Endothelial cell of umbilical vein (primary cell): ENCODE results near the gene CMPK2. TPM values are rescaled to one million over a fixed set of nuclear protein-coding genes. Genes with fewer than 3 reads are reported as not detected.

Experiments used
- BruUV-seq: library from RNA; stranded (reverse); fragments of 400-500 nt; replicated peaks from 2 replicates; lab custom pipeline; 2021; lab: Mats Ljungman, UMichigan
- CTCF ChIA-PET: fragments of 300-600, 350-600 bp; sonication (Branson Sonifier 250); formaldehyde crosslinking; loops from one replicate; lab custom pipeline; 2021; ENCODE audit warnings: antibody characterized with exemption, inconsistent platforms; lab: Charles Lee
- POLR2A ChIA-PET: fragments of 300-600, 350-600 bp; sonication (Branson Sonifier 250); formaldehyde crosslinking; loops from one replicate; lab custom pipeline; 2021; ENCODE audit warnings: antibody characterized with exemption, inconsistent platforms; lab: Charles Lee
- DNase-seq: peaks from one replicate; pipeline ENCODE4 v3.0.0-alpha.2; 2011; ENCODE audit warnings: low read depth, low spot score
- FAIRE-seq: peaks from 2 replicates; lab custom pipeline; 2011; peaks lifted over from hg19 to GRCh38; lab: Jason Lieb, UNC
- H2AFZ ChIP-seq: 2 replicates; pipeline ENCODE4 v1.6.0; 2012; ENCODE audit warnings: low read depth, low read length, control low read depth, inconsistent platforms
- H3K27ac ChIP-seq: 2 replicates; pipeline ENCODE4 v1.5.1; 2011; ENCODE audit warnings: low read depth, mild to moderate bottlenecking, control low read depth, low read length, moderate library complexity; ENCODE audit not compliant: insufficient read depth
- H3K27me3 ChIP-seq, 2 experiments: 2 replicates each; pipeline versions ENCODE4 v1.6.0 to v1.6.1; 2011; ENCODE audit warnings: low read length in 2 of 2, mixed read lengths in 1 of 2; ENCODE audit not compliant: control insufficient read depth in 2 of 2, insufficient read depth in 2 of 2
- H3K36me3 ChIP-seq, 2 experiments: 2 replicates in 1 of 2; 3 replicates in 1 of 2; pipeline ENCODE4 v1.5.1; 2011; ENCODE audit warnings: low read length in 2 of 2, mild to moderate bottlenecking in 1 of 2, moderate library complexity in 1 of 2; ENCODE audit not compliant: control insufficient read depth in 2 of 2, insufficient read depth in 2 of 2; ENCODE audit errors: extremely low read depth in 1 of 2
- H3K4me1 ChIP-seq: 3 replicates; pipeline ENCODE4 v1.5.1; 2011; ENCODE audit warnings: mild to moderate bottlenecking, low read length; ENCODE audit not compliant: control insufficient read depth, insufficient read depth; ENCODE audit errors: extremely low read depth
- H3K4me2 ChIP-seq: 2 replicates; pipeline ENCODE4 v1.6.1; 2011; ENCODE audit warnings: low read length, control low read depth, mixed read lengths; ENCODE audit not compliant: insufficient read depth
- H3K4me3 ChIP-seq, 3 experiments: fragments of 200-600 bp in 1 of 3; sonication (generic), shearing (Covaris generic) in 1 of 3; replicated peaks in 1 of 3; 2 replicates each; pipeline ENCODE4 v1.5.1; 2011 to 2016; ENCODE audit warnings: control low read depth in 3 of 3, low read length in 3 of 3, mild to moderate bottlenecking in 2 of 3, inconsistent platforms in 1 of 3, low read depth in 1 of 3, moderate library complexity in 1 of 3; ENCODE audit not compliant: insufficient read depth in 1 of 3
- H3K79me2 ChIP-seq: 2 replicates; pipeline ENCODE4 v1.6.0; 2012; ENCODE audit warnings: low read length, inconsistent platforms; ENCODE audit not compliant: control insufficient read depth, insufficient read depth
- H3K9ac ChIP-seq: replicated peaks from 2 replicates; pipeline ENCODE3; 2011; ENCODE audit warnings: low read length, control low read depth; ENCODE audit not compliant: insufficient read depth; ENCODE audit errors: extremely low read depth
- H3K9me1 ChIP-seq: replicated peaks from 3 replicates; pipeline ENCODE4 v1.6.0; 2011; ENCODE audit warnings: mild to moderate bottlenecking, low read length; ENCODE audit not compliant: control insufficient read depth, insufficient read depth; ENCODE audit errors: extremely low read depth
- H3K9me3 ChIP-seq: replicated peaks from 2 replicates; pipeline ENCODE4 v1.5.1; 2012; ENCODE audit warnings: low read length, inconsistent platforms; ENCODE audit not compliant: control insufficient read depth, insufficient read depth
- H4K20me1 ChIP-seq: replicated peaks from 2 replicates; pipeline ENCODE3; 2011; ENCODE audit warnings: mild to moderate bottlenecking, low read length; ENCODE audit not compliant: control insufficient read depth, insufficient read depth; ENCODE audit errors: extremely low read depth
- EZH2 ChIP-seq: IDR thresholded peaks from 2 replicates; pipeline ENCODE4 v1.6.1; 2012; ENCODE audit warnings: borderline replicate concordance, low read depth, mild to moderate bottlenecking, moderate library complexity, low read length, inconsistent platforms; ENCODE audit not compliant: severe bottlenecking
- FOS ChIP-seq: IDR thresholded peaks from 2 replicates; pipeline ENCODE4 v1.6.1; 2011; ENCODE audit warnings: mild to moderate bottlenecking, low read length, moderate library complexity, borderline replicate concordance; ENCODE audit not compliant: insufficient read depth
- GATA2 ChIP-seq: IDR thresholded peaks from 2 replicates; pipeline ENCODE4 v1.7.0; 2011; ENCODE audit warnings: low read depth, mild to moderate bottlenecking, moderate library complexity, mixed read lengths, low read length; ENCODE audit not compliant: insufficient read length, insufficient read depth
- JUN ChIP-seq: IDR thresholded peaks from 2 replicates; pipeline ENCODE4 v1.6.1; 2011; ENCODE audit warnings: borderline replicate concordance, low read depth; ENCODE audit not compliant: insufficient read length, insufficient read depth
- MYC ChIP-seq: IDR thresholded peaks from one replicate; pipeline ENCODE4 v1.6.1; 2011; ENCODE audit warnings: mild to moderate bottlenecking, low read depth, low read length
- POLR2A ChIP-seq: IDR thresholded peaks from 2 replicates; pipeline ENCODE4 v1.6.1; 2012; ENCODE audit warnings: low read depth, mild to moderate bottlenecking, control low read depth, low read length
- POLR2AphosphoS5 ChIP-seq: IDR thresholded peaks from 2 replicates; pipeline ENCODE4 v1.6.1; 2012; ENCODE audit warnings: low read depth, mild to moderate bottlenecking, control low read depth, low read length, moderate library complexity; ENCODE audit not compliant: insufficient read depth
- dilution Hi-C: fragments of 300-500 bp; cut with MboI; formaldehyde crosslinking; loops from one replicate; pipeline ENCODE4 v1.15.0; 2019; ENCODE audit warnings: low sequenced_read_pairs; ENCODE audit not compliant: extremely low pct_ligation_motif_present
- intact Hi-C: fragments of 100-400 bp; cut with micrococcal nuclease; formaldehyde crosslinking; loops from one replicate; pipeline ENCODE4 v1.10.0; 2022
- polyA plus RNA-seq, 4 experiments: library from polyadenylated mRNA; depleted of rRNA in 3 of 4; stranded (reverse) in 3 of 4; unstranded in 1 of 4; fragments of >200 nt; gene quantifications; 2 replicates each; pipeline versions ENCODE4 v1.2.1 to v1.2.3, GENCODE V29; 2011 to 2012; ENCODE audit warnings: missing spikeins in 1 of 4
- total RNA-seq: library from RNA; stranded (reverse); gene quantifications from 2 replicates; pipeline ENCODE4 v1.2.3, GENCODE V29; 2021
- TF ChIP-seq, protein P1 (sequence below): IDR thresholded peaks from 2 replicates; pipeline ENCODE4 v1.6.1; 2011; ENCODE audit not compliant: insufficient read depth, insufficient read length
- TF ChIP-seq, protein P2 (sequence below), 2 donors: IDR thresholded peaks; 1 replicate in 1 of 2; 2 replicates in 1 of 2; pipeline ENCODE4 v1.5.1; 2011; ENCODE audit warnings: low read length in 2 of 2, mild to moderate bottlenecking in 2 of 2, moderate library complexity in 2 of 2, control low read depth in 1 of 2, inconsistent platforms in 1 of 2, low read depth in 1 of 2; ENCODE audit not compliant: insufficient read depth in 1 of 2; ENCODE audit errors: extremely low read depth in 1 of 2

CMPK2 gene
- total and polyA plus RNA-seq, 2 donors (not counting 3 experiments of a cell fraction or from before 2014, with no cell fraction given), result 0.15 to 0.69 TPM

DNA sequence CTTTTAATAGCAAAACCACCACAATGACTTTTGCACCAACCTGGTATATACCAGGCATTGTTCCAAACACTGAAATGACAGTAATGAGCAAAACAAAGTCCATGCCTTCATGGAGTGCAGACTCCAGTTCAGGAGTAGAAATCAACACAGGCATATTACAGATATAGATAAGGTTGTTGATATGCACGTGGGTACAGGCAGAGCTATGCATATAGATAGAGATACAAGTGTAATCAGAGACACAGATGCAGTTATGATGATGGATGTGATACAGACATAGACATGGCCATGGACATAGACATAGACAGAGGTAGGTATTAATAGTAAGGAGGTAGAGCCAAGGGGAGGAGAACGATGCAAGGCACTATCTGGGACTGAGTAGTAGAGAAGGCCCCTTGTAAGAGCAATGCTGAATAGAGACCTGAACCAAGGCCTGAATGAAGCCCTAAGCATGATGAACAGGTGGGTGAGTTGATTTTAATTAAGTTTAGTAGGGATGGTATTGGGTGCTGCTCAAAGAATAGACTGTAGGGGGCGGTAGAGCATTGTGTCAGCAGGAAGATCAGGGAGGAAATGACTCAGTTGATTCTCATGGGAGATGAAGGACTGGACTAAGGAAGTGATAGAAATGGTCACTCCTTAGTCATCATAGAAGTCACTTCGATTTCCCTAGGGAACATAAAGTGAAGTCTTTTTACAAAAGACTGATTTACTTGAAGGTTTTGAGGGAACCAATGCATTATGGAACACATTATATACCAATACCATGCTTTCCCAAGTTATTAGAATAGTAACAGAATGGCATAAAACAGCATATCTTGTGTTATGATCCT is 39.4 kb downstream of the CMPK2 start:
- POLR2A ChIA-PET, result no interaction called here
- H3K27ac ChIP-seq, result peak overlapping the region; percentile 52

More for the DNA sequence above, 39.4 kb downstream of the CMPK2 start:
- peak; percentile 84 for FAIRE-seq
- dilution Hi-C loops, result no loop called here
- Histone ChIP-seq H3K36me3 (no peaks in the 10 kb centered on the region), H3K9me1 (no peaks in the 10 kb centered on the region), H3K79me2 (no peaks in the 10 kb centered on the region), H4K20me1 (no peaks in the 10 kb centered on the region), H3K4me1 (peaks cover 12% of the 10 kb centered on the region), H3K9me3 (no peaks in the 10 kb centered on the region), H2AFZ (no peak overlapping the region), H3K4me3 (no peak overlapping the region), H3K27me3 (peaks cover 0 to 2% of the 10 kb centered on the region in 2 experiments), H3K9ac (no peak overlapping the region), H3K4me2 (peak overlapping the region; percentile 30)
- BruUV-seq, result no TSS peak
- CTCF ChIA-PET, result interaction anchor here (1.0 kb wide), 1 partner anchor 218 kb away, joined by 3 read pairs; no protein-coding TSS in a partner anchor
- intact Hi-C loops, result loop anchor here (1.0 to 10.0 kb wide), 7 partner anchors 39 to 1859 kb away; partner anchors contain the start of genes CMPK2 and ID2
- TF ChIP-seq, protein P1, sequence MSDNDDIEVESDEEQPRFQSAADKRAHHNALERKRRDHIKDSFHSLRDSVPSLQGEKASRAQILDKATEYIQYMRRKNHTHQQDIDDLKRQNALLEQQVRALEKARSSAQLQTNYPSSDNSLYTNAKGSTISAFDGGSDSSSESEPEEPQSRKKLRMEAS, result no peak
- TF ChIP-seq MYC, result no peak
- no peak for TF ChIP-seq POLR2A
- peak; percentile 81 for TF ChIP-seq GATA2
- TF ChIP-seq FOS, result peak; percentile 92
- TF ChIP-seq JUN, result peak; percentile 95
- TF ChIP-seq POLR2AphosphoS5, result peak; percentile 55
- TF ChIP-seq EZH2, result no peak
- TF ChIP-seq, protein P2, sequence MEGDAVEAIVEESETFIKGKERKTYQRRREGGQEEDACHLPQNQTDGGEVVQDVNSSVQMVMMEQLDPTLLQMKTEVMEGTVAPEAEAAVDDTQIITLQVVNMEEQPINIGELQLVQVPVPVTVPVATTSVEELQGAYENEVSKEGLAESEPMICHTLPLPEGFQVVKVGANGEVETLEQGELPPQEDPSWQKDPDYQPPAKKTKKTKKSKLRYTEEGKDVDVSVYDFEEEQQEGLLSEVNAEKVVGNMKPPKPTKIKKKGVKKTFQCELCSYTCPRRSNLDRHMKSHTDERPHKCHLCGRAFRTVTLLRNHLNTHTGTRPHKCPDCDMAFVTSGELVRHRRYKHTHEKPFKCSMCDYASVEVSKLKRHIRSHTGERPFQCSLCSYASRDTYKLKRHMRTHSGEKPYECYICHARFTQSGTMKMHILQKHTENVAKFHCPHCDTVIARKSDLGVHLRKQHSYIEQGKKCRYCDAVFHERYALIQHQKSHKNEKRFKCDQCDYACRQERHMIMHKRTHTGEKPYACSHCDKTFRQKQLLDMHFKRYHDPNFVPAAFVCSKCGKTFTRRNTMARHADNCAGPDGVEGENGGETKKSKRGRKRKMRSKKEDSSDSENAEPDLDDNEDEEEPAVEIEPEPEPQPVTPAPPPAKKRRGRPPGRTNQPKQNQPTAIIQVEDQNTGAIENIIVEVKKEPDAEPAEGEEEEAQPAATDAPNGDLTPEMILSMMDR (IDR thresholded peaks at IDR 0.05; ENCODE audit: extremely low read depth in 1 of 2, insufficient read depth in 1 of 2, low read depth in 1 of 2, low read length in 2 of 2), result peak; percentile 50 to 69
- DNase-seq, result peak; percentile 60
